ENCODE measurements around the gene SSBP3.
A peak's percentile ranks its signal among the peaks of the same experiment; 100 is the strongest.
"Not testable (repeated sequence)": the region's sequence is repeated elsewhere in the genome, so short reads cannot be mapped to it uniquely, and the experiment has no call there.

SSBP3 gene

DNA sequence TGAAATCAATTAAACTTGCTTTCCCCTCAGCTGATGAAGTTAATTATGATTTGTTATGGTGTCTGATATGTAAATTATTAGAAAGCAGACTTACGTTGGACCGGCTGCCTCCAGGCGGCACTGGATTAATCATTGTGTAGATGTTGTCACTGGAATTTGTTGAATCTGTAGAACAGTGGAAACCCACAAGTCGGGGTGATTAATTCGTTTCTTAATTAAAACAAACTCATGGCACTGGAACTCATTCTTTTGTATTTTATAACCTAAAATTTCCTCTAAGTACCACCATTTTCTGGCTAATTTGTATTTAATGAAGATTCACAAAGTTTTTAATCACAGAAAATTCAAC lies 167.2 kb downstream of the SSBP3 start:
- DNase-seq (ENCODE audit: extremely low spot score, insufficient read length, low read depth) (no peak), FAIRE-seq (no peak)

GRCh38 chr1:54238353-54239034 lies 167.7 kb downstream of the SSBP3 start:
- no peak for DNase-seq (ENCODE audit: extremely low spot score, insufficient read length, low read depth)

DNA sequence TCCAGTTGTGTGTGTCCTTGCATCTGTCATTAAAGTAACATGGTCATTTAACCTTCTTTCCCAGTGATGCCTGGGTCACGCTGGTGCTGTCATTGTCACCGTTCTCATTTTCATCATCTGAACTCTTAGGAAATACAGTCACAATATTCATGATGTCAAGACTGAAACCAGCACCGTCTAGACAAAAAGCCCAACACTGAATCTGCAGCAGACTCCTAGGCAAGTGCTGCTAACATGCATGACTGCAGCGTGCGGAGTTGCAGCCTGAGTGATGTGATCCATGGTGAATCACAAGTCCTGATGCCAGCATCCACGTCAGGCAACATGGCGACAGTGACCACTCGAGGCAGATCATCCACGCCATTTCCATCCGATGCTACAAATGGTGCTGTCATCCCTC lies 168.6 kb downstream of the SSBP3 start:
- no peak for FAIRE-seq
- no peak for DNase-seq (ENCODE audit: extremely low spot score, insufficient read length, low read depth)

More at GRCh38 chr1:54238353-54239034, 167.7 kb downstream of the SSBP3 start:
- no peak for FAIRE-seq

DNA sequence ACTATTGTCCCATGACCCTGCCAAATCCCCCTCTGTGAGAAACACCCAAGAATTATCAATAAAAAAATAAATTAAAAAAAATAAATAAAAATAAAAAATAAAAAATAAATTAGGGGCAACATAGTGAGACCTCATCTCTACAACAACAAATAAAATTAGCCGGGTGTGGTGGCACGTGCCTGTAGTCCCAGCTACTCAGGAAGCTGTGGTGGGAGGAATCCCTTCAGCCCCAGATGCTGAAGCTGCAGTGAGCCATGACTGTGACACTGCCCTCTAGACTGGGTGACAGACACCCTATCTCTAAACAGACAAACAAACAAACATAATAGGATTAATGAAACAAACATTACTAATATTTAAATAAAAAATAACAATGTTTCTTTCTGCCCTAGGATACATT lies 171.9 kb downstream of the SSBP3 start:
- DNase-seq (ENCODE audit: extremely low spot score, insufficient read length, low read depth), result no peak
- no peak for FAIRE-seq

GRCh38 chr1:54233196-54233595 lies 173.0 kb downstream of the SSBP3 start:
- not testable (repeated sequence) for DNase-seq (ENCODE audit: extremely low spot score, insufficient read length, low read depth); FAIRE-seq

DNA sequence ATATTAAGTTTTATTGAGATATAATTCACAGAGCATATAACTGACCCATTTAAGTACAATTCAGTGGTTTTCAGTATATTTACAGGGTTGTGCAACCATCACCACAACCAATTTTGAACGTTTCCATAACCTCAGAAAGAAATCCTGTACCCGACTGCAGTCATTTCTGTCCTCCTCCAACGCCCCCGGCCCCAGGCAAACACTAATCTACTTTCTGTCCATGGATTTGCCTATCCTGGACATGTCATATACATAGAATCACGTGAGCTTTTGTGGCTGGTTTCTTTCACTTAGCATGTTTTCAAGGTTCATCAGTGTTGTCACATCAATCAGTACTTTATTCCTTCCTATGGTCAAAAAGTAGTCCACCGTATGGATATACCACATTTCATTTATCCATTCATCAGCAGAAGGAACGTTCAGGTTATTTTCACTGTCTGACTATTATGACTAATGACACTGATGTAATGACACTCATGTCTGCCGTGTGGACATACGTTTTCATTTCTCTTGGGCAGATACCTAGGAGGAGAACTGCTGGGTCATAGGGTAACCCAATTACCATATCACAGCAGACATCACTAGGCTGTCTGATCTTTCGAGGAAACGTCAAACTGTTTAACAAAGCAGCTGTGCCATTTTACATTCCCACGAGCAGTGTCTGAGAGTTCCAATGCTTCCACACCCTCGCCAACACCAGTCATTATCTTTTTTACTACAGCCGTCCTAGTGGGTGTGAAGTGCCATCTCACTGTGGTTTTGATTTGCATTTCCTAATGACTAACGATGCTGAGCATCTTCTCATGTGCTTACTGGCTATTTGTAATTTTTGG lies 175.5 kb downstream of the SSBP3 start:
- FAIRE-seq (peak; percentile 78), DNase-seq (ENCODE audit: extremely low spot score, insufficient read length, low read depth) (no peak)

DNA sequence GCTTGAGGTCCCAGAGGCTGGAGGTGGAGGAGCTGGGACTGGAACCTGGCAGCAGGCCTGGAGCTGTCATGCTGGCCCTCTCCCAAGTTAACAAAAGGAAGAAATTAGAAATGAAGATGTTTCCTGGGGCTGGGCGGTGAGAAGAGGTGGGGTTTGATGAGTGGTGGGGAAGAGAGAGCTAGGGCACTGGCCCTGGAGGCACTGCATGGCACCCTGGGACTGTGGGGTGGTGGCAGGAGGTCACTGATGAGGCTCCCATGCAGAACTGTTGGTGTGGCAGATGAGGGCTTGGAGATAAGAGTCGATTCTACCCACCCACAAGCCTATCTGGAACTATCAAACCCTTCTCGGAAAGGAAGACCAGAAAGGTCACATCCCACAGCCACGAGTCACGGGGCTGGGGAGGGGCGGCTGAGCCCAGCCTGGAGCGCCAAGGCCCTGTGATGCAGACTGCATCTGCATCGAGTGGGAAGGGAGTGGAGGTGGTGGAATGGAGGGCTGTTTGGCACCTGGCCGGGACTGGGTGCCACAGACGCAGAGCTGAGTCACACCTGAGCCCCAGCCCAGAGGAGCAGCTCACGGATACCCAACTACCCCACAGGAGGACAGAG lies 176.8 kb downstream of the SSBP3 start:
- FAIRE-seq, result no peak
- DNase-seq (ENCODE audit: extremely low spot score, insufficient read length, low read depth), result no peak

DNA sequence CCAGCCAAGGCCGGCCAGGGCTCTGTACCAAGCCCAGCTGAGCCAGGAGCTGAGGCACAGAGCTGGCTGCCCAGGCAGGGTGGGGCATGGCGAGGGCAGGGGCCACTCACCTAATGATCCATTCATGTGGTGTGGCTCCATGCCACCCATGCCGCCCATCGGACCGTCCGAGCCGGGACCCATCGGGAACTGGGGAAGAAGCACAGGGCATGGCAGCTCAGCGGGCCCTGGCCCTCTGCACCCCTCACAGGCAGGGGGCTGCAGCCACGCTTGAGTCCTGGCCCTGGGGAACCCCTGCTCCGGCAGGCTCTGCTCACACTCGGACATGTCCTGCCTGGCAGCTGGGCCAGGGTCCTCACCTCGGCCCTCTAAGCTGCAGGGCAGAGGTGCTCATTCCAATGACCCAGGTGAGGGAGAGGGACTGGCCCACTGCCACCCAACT lies 177.5 kb downstream of the SSBP3 start:
- FAIRE-seq, result no peak

GRCh38 chr1:54227891-54228310 lies 178.3 kb downstream of the SSBP3 start:
- DNase-seq (ENCODE audit: extremely low spot score, insufficient read length, low read depth) (no peak), FAIRE-seq (no peak)

More for the DNA sequence above, 177.5 kb downstream of the SSBP3 start:
- no peak for DNase-seq (ENCODE audit: extremely low spot score, insufficient read length, low read depth)

- DNase-seq (ENCODE audit: extremely low spot score, insufficient read length, low read depth), result no peak
Measured at GRCh38 chr1:54227091-54227602, 179.0 kb downstream of the SSBP3 start.

GRCh38 chr1:54225986-54226559 lies 180.1 kb downstream of the SSBP3 start:
- DNase-seq (ENCODE audit: extremely low spot score, insufficient read length, low read depth) (no peak), FAIRE-seq (no peak)

More at GRCh38 chr1:54227091-54227602, 179.0 kb downstream of the SSBP3 start:
- no peak for FAIRE-seq

DNA sequence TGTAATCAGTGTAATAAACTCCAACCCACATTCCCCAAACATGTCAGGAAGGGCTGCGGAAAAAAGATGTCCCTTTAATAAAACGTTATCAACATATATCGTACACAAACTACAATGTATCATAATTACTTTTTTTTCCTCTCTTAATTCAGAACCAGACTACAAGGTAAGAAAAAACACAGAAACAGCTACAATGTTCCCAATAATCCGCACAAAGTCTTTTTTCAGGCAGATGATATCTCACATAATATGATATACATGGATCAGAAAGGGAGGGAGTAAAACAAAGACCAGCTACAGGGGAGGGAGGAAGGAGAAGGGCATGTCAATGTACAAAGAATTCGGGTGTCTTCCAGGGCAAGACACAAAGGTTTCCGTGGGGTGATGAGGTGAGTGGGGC lies 180.8 kb downstream of the SSBP3 start:
- no peak for DNase-seq (ENCODE audit: extremely low spot score, insufficient read length, low read depth)
- FAIRE-seq, result no peak

- no peak for FAIRE-seq
- no peak for DNase-seq (ENCODE audit: extremely low spot score, insufficient read length, low read depth)
Measured at GRCh38 chr1:54224233-54224632, 182.0 kb downstream of the SSBP3 start.

DNA sequence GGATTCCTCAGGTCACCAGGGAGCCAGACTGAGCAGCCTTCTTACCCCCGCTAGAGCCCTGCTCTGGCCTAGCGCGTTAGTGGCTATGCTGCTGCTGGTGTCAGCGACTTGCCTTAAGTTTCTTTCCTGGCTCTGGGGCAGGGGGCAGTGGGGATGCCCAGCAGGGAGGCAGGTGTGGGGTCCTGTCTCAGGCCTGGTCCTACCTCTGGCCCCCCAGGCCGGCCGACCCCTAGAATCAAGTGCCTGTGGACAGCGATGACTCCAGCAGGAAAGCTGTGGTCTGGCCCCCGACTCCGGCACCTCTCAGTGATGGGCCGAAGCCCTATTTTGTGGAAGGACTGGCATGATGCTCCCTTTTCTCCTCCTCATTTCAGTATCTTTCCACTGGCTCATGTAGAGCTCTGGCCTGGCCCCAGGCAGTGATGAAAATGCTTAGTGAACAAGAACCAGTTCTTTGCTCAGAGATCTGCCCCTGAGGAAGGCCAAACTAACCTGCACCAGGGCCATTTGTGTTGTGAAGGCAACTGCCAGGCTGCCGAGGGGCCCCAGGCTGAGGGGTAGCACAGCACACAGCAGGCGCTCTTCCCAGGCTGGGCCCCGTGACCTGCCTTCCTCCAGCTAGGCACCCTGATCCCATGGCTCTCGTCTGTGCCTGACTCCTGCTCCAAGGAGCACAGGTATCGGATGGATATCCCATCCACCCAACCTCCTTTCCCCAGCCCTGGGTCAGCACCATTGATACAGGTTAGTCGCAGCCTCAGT lies 182.6 kb downstream of the SSBP3 start:
- DNase-seq (ENCODE audit: extremely low spot score, insufficient read length, low read depth) (no peak), FAIRE-seq (no peak)

DNA sequence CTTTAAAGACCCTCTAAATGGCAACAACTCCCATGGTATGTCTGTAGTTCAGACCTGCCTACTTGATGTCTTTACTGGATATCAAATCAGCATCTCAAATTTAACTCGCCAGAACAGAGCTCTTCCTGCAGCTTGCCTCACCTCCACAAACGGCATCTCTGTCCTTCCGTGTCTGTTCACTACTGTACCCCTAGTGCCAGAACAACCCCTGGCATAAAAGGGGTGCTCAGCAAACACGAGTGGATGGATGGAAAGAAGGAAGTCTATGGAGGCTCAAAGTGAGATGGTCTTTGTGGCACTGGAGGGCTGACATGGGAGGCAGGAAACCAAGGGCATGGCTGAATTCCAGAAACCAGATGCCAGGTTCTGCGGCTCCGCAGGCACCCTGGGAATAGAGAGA lies 183.5 kb downstream of the SSBP3 start:
- FAIRE-seq (no peak), DNase-seq (ENCODE audit: extremely low spot score, insufficient read length, low read depth) (no peak)

GRCh38 chr1:54221867-54222484 lies 184.2 kb downstream of the SSBP3 start:
- FAIRE-seq (no peak), DNase-seq (ENCODE audit: extremely low spot score, insufficient read length, low read depth) (no peak)

DNA sequence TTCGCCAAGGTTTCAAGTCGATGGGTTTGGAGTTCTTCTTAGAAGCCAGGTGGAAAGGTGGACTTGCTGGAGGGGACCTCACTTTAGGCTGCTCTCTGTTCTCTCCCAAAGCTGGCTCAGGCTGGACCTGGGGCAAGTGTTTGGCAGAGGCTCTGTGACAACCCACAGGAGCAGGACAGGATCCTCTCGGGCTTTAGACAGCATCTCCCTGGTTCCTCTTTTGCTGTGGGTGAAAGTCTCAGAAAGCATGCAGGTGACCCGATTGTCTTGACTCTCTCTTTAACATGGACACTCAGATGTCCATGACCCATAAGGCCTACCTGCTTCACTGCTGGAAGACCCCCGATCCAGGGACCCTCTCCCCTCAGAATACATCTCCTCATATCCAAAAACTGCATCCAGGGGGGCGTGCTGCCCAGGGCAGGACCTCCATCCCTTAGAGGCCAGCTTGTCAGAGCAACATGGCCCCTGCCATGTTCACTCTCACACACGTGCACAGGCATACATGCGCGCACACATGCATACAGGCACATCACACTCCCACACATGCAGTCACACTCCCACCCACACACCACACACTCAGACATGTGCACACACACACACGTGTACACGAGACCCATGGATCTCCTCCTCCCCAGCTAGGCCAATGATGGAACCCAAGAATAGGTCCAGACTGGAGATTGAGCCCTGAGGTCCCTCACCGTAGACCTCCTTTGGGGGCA lies 184.9 kb downstream of the SSBP3 start:
- no peak for DNase-seq (ENCODE audit: extremely low spot score, insufficient read length, low read depth)
- no peak for FAIRE-seq

GRCh38 chr1:54220004-54220811 lies 186.0 kb downstream of the SSBP3 start:
- DNase-seq (ENCODE audit: extremely low spot score, insufficient read length, low read depth), result no peak
- no peak for FAIRE-seq
